ENCODE measurements around the gene TALDO1.

The TALDO1 gene

DNA sequence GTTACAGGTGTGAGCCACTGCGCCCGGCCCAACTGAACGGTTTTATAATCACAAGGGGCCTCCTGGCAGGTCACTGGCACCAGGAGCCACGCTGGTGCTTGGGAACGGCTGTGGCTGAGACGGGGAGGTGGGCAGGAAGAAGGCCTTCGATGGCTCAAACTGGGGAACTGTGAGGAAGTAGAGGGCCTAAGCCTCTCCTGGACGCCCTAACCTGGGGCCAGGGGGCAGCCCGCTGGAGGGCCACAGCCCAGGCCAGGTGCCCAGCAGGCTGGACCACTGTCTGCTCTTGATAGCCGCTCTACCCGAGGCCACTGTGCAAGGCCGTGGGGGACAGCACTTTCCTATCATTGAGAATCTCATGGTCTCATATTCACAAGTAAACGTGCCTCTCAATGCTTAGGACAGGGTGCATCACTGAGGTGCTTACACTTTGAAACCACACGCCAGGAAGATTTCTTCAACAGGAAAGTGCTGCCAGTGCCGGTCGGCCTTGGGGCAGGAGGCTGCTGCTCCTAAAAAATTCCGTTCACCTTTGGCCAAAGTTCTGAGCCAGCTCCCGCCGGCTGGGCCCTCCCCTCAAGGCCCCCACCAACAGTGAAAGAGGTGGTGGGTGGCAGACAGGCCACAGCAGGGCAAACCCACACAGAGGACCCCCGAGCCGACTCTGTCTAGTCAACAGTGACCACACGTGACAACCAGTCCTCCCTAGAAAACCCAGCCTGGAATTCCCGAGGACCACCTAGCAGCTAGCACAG, 22.8 kb downstream of the TALDO1 start:
- H3K27ac ChIP-seq (ENCODE audit: low read depth, low read length, poor library complexity, severe bottlenecking), result no peak overlapping the region
- H3K4me2 ChIP-seq (ENCODE audit: low read length), result no peak overlapping the region
- no peak overlapping the region for H3K9ac ChIP-seq (ENCODE audit: low read length)
- TF ChIP-seq EZH2 (IDR thresholded peaks at IDR 0.05; ENCODE audit: borderline replicate concordance, low read length), result no peak
- TF ChIP-seq, protein P1, sequence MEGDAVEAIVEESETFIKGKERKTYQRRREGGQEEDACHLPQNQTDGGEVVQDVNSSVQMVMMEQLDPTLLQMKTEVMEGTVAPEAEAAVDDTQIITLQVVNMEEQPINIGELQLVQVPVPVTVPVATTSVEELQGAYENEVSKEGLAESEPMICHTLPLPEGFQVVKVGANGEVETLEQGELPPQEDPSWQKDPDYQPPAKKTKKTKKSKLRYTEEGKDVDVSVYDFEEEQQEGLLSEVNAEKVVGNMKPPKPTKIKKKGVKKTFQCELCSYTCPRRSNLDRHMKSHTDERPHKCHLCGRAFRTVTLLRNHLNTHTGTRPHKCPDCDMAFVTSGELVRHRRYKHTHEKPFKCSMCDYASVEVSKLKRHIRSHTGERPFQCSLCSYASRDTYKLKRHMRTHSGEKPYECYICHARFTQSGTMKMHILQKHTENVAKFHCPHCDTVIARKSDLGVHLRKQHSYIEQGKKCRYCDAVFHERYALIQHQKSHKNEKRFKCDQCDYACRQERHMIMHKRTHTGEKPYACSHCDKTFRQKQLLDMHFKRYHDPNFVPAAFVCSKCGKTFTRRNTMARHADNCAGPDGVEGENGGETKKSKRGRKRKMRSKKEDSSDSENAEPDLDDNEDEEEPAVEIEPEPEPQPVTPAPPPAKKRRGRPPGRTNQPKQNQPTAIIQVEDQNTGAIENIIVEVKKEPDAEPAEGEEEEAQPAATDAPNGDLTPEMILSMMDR (IDR thresholded peaks at IDR 0.05; ENCODE audit: low read length), result no peak
- no peaks in the 10 kb centered on the region for H3K9me3 ChIP-seq (ENCODE audit: low read length)
- peaks cover 2% of the 10 kb centered on the region; the same call in 1 of the 2 replicates for H3K79me2 ChIP-seq (ENCODE audit: insufficient read depth, low read length)
- peaks cover 2% of the 10 kb centered on the region for H3K4me1 ChIP-seq (ENCODE audit: insufficient read depth, low read length, severe bottlenecking)
- no peak overlapping the region for H2AFZ ChIP-seq (ENCODE audit: low read length)
- H3K36me3 ChIP-seq (ENCODE audit: insufficient read depth, low read length), result peaks cover 70% of the 10 kb centered on the region
- no peaks in the 10 kb centered on the region for H4K20me1 ChIP-seq (ENCODE audit: insufficient read depth, low read length)
- H3K27me3 ChIP-seq (ENCODE audit: insufficient read depth, low read length), result no peaks in the 10 kb centered on the region
- H3K9me2 ChIP-seq (ENCODE audit: low read depth, low read length), result no peaks in the 10 kb centered on the region
- no peaks in the 10 kb centered on the region for H3F3A ChIP-seq (ENCODE audit: insufficient read depth, low read length)
- H3K4me3 ChIP-seq (ENCODE audit: low read depth, low read length, poor library complexity, severe bottlenecking), result no peak overlapping the region

DNA sequence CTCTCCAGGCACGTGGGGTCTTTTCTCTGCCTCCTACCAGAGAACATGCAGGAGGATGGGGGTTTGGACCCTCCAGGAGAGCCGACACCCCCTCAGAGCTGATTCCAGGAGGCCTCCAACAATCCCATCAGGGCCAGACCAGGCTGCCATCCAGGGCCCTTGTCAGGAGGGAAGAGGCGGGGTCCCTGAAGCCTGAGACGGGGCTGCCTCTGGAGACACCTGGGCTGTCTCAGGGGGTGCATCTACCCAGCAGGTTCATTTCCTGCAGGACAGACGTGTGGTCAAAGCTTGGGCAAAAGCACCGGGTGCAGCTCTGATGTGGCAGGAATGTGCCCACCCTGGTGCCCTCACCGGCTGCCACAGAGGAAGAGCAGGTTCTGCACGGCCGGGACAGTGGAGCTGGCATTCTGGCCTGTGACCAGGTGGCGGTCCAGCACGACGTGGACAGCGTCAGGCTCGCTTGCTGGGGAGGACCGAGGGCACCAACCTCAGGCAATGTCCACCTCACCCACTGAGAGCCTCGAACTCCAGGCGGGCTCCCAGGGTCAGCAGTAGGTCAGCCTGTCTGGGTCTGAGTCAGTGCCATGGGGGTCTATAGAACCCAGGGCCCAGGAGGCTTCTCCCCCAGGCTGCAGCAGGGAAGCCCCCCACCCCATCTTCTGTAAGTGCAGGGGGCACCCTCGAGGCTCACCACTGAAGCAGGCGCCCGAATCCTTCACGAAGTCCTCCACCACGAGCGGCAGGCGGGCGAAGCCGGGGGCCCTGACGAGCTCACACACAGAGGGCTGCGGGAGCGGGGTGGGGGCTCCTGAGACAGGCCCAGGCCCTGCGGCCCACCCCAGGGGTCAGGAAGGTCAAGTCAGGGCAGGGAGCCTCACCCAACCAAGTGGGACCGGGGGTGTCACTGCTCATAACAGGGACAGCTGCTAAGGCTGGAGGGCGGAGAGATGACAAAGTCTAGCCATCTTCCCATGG, 23.7 kb downstream of the TALDO1 start:
- no peaks in the 10 kb centered on the region for H3F3A ChIP-seq (ENCODE audit: insufficient read depth, low read length)
- peaks cover 66% of the 10 kb centered on the region for H3K36me3 ChIP-seq (ENCODE audit: insufficient read depth, low read length)
- peaks cover 11% of the 10 kb centered on the region for H3K79me2 ChIP-seq (ENCODE audit: insufficient read depth, low read length)
- H3K4me1 ChIP-seq (ENCODE audit: insufficient read depth, low read length, severe bottlenecking), result peaks cover 11% of the 10 kb centered on the region
- TF ChIP-seq, protein P1 (IDR thresholded peaks at IDR 0.05; ENCODE audit: low read length), result no peak
- TF ChIP-seq EZH2 (IDR thresholded peaks at IDR 0.05; ENCODE audit: borderline replicate concordance, low read length), result no peak
- no peaks in the 10 kb centered on the region for H3K9me3 ChIP-seq (ENCODE audit: low read length)
- H4K20me1 ChIP-seq (ENCODE audit: insufficient read depth, low read length), result no peaks in the 10 kb centered on the region
- H3K4me2 ChIP-seq (ENCODE audit: low read length), result no peak overlapping the region
- no peaks in the 10 kb centered on the region for H3K9me2 ChIP-seq (ENCODE audit: low read depth, low read length)
- H3K27me3 ChIP-seq (ENCODE audit: insufficient read depth, low read length), result no peaks in the 10 kb centered on the region
- no peak overlapping the region for H3K9ac ChIP-seq (ENCODE audit: low read length)
- H2AFZ ChIP-seq (ENCODE audit: low read length), result no peak overlapping the region
- no peak overlapping the region for H3K27ac ChIP-seq (ENCODE audit: low read depth, low read length, poor library complexity, severe bottlenecking)
- H3K4me3 ChIP-seq (ENCODE audit: low read depth, low read length, poor library complexity, severe bottlenecking), result no peak overlapping the region

DNA sequence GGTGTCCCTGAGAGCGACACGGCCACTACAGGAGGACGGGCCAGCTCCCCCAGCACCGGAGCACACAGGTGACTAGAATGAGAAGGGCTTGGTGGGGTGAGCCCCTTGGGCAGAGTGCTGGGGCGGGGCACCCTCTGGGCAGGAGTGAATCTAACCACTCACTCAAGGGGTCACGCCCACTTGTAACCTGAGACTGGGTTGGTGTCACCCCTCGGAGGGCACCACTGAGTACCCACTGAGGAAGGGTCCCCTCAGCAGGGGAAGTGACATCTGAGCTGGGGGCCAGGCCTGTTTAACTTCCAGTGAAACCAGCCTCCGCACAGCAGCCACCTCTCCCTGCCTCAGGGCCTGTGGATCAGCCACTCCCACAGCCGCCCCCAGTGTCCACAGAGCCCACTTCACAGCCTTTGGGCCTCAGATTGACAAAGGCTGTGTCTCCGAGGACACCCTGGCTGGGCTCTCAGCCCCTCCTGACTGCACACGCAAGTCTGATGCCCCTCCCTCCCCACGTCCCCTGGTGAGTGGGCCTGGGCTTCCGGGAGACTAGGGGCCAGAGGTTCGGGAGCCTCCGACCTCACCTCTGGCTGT, 24.4 kb downstream of the TALDO1 start:
- TF ChIP-seq, protein P1 (IDR thresholded peaks at IDR 0.05; ENCODE audit: low read length), result no peak
- TF ChIP-seq EZH2 (IDR thresholded peaks at IDR 0.05; ENCODE audit: borderline replicate concordance, low read length), result no peak
- Histone ChIP-seq H3K4me1 (ENCODE audit: insufficient read depth, low read length, severe bottlenecking) (peaks cover 16% of the 10 kb centered on the region), H3K27ac (ENCODE audit: low read depth, low read length, poor library complexity, severe bottlenecking) (no peak overlapping the region), H4K20me1 (ENCODE audit: insufficient read depth, low read length) (no peaks in the 10 kb centered on the region), H3K4me3 (ENCODE audit: low read depth, low read length, poor library complexity, severe bottlenecking) (no peak overlapping the region), H3K79me2 (ENCODE audit: insufficient read depth, low read length) (peaks cover 19% of the 10 kb centered on the region), H3K36me3 (ENCODE audit: insufficient read depth, low read length) (peaks cover 58% of the 10 kb centered on the region), H3K9ac (ENCODE audit: low read length) (no peak overlapping the region), H3K27me3 (ENCODE audit: insufficient read depth, low read length) (no peaks in the 10 kb centered on the region), H3K9me2 (ENCODE audit: low read depth, low read length) (no peaks in the 10 kb centered on the region), H3F3A (ENCODE audit: insufficient read depth, low read length) (no peaks in the 10 kb centered on the region), H3K9me3 (ENCODE audit: low read length) (no peaks in the 10 kb centered on the region), H3K4me2 (ENCODE audit: low read length) (no peak overlapping the region), H2AFZ (ENCODE audit: low read length) (no peak overlapping the region)
